ENCODE data around the gene SLITRK6.

DNA sequence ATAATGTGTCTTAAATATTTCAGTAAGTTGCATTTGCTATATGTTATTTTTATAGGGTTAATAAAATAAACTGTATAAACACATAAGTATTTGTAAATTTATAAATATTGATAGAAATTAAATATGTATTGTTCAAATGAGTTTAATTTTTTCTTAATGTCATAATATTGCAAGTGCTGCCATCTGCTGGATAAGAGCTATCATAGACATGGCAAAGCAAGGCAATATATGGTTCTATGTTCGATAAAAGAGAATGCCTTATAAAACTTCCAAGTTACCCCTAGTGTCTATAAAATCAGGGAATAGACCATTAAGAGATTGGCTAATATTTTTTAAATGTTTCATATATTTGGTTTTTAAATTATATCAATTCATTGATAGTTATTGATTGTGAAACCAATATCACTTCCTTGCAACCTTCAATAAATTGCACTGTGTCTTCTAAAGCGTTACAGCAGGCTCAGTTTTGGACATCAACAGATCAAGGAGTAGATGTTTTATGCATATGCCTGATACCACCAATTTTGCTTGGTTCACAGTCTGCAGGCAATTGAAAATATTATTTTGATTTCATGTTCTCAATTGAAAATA, 29.0 kb upstream of the SLITRK6 start:
- TF ChIP-seq EZH2 (IDR thresholded peaks at IDR 0.05; ENCODE audit: borderline replicate concordance, low read depth, low read length, severe bottlenecking): no peak
- TF ChIP-seq FOS (IDR thresholded peaks at IDR 0.05; ENCODE audit: borderline replicate concordance, insufficient read depth, low read length): no peak
- TF ChIP-seq POLR2AphosphoS5 (IDR thresholded peaks at IDR 0.05; ENCODE audit: insufficient read depth, low read depth, low read length): no peak
- TF ChIP-seq, protein P1, sequence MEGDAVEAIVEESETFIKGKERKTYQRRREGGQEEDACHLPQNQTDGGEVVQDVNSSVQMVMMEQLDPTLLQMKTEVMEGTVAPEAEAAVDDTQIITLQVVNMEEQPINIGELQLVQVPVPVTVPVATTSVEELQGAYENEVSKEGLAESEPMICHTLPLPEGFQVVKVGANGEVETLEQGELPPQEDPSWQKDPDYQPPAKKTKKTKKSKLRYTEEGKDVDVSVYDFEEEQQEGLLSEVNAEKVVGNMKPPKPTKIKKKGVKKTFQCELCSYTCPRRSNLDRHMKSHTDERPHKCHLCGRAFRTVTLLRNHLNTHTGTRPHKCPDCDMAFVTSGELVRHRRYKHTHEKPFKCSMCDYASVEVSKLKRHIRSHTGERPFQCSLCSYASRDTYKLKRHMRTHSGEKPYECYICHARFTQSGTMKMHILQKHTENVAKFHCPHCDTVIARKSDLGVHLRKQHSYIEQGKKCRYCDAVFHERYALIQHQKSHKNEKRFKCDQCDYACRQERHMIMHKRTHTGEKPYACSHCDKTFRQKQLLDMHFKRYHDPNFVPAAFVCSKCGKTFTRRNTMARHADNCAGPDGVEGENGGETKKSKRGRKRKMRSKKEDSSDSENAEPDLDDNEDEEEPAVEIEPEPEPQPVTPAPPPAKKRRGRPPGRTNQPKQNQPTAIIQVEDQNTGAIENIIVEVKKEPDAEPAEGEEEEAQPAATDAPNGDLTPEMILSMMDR (IDR thresholded peaks at IDR 0.05; ENCODE audit: extremely low read depth in 1 of 2, insufficient read depth in 1 of 2, low read depth in 1 of 2, low read length in 2 of 2): peak; percentile 32 to 39
- no peak for TF ChIP-seq JUN (IDR thresholded peaks at IDR 0.05; ENCODE audit: borderline replicate concordance, insufficient read depth, insufficient read length, low read depth)
- TF ChIP-seq POLR2A (IDR thresholded peaks at IDR 0.05; ENCODE audit: low read depth, low read length): no peak
- TF ChIP-seq, protein P2, sequence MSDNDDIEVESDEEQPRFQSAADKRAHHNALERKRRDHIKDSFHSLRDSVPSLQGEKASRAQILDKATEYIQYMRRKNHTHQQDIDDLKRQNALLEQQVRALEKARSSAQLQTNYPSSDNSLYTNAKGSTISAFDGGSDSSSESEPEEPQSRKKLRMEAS (IDR thresholded peaks at IDR 0.05; ENCODE audit: insufficient read depth, insufficient read length): no peak
- no peak for TF ChIP-seq MYC (IDR thresholded peaks at IDR 0.05; ENCODE audit: low read depth, low read length)
- no peak for TF ChIP-seq GATA2 (IDR thresholded peaks at IDR 0.05; ENCODE audit: insufficient read depth, insufficient read length, low read depth, low read length)
